GM12874 (cell line): ENCODE data around the gene ADGRG3.

Experiments
- TF ChIP-seq, protein P1 (sequence below): IDR thresholded peaks from 2 replicates; pipeline ENCODE4 v1.5.1; 2011; ENCODE audit warnings: low read depth, mild to moderate bottlenecking, control low read depth, low read length, moderate library complexity; ENCODE audit not compliant: insufficient read depth

Gene ADGRG3

GRCh38 chr16:57725976-57726375 lies 57.9 kb downstream of the ADGRG3 start:
- TF ChIP-seq, protein P1, sequence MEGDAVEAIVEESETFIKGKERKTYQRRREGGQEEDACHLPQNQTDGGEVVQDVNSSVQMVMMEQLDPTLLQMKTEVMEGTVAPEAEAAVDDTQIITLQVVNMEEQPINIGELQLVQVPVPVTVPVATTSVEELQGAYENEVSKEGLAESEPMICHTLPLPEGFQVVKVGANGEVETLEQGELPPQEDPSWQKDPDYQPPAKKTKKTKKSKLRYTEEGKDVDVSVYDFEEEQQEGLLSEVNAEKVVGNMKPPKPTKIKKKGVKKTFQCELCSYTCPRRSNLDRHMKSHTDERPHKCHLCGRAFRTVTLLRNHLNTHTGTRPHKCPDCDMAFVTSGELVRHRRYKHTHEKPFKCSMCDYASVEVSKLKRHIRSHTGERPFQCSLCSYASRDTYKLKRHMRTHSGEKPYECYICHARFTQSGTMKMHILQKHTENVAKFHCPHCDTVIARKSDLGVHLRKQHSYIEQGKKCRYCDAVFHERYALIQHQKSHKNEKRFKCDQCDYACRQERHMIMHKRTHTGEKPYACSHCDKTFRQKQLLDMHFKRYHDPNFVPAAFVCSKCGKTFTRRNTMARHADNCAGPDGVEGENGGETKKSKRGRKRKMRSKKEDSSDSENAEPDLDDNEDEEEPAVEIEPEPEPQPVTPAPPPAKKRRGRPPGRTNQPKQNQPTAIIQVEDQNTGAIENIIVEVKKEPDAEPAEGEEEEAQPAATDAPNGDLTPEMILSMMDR: no peak

DNA sequence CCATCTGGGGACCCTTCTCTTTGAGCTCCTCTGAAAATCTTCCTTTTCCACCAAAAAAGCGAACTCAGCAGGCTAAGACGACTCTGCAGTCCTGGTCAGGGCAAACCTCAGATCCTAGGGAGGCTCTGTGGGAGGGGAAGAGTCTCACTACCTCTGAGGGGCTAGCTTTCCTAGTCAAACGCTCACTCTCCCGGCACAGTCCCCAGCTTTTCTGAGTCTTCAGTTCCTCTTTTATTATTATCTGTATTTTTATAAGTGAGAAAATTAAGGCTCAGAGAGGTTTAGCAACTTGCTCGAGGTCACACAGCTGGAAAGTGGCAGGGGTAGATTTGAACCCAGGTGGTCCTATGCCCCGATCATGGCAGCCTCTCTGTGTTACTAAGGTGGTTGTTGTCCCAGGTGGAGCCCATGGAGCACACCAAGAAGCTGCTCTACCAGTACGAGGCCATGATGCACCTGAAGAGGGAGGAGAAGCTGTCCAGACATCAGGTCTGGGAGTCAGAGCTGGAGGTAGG lies 58.4 kb downstream of the ADGRG3 start:
- TF ChIP-seq, protein P1: no peak

DNA sequence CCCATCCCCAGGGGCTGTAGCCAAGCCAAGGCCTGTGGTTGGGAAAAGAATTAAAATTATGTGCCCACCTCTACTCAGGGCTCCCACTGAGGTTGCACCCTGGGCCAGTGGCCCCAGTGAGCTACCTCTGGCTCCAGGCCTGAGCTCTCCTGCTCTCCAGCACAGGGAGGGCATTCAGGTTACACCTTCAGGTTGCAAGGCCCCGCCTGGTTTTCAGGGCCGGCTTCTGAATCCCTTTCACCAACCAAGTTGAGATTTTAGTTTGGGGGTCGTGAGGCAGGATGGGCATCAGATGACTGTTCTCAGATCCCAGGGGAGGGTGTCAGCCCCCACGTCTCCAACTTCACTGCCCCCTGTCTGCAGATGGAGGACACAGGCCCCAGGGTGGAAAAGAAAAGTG lies 59.5 kb downstream of the ADGRG3 start:
- TF ChIP-seq, protein P1: no peak

DNA sequence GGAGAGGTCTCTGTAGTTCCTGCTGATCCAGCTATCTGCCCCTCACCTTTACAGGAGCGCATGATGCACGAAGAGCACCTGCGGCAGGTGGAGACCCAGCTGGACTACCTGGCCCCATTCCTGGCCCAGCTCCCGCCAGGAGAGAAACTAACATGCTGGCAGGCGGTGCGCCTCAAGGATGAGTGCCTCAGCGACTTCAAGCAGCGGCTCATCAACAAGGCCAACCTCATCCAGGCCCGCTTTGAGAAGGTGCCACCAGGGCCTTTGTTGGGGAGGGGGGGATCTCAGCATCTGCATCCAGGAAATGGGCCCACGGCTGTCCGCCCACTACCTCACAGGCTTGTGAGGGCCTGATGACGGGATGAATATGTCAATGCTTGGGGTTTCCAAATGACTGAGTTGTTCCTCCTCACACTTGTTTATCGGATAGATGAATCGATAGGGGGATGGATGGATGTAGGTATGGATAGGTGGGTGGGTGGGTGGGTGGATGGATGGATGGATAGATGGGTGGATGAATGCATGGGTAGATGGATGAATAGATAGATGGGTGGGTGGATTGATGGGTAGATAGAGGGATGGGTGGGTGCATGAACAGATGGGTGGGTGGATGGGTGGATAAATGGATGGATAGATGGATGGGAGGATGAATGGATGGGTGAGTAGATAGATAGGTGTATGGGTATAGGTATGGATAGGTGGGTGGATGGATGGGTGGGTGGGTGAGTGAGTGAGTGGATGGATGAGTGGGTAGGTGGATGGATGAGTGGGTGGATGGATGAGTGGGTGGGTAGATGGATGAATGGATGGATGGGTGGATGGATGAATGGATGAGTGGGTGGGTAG lies 60.5 kb downstream of the ADGRG3 start:
- TF ChIP-seq, protein P1: no peak

DNA sequence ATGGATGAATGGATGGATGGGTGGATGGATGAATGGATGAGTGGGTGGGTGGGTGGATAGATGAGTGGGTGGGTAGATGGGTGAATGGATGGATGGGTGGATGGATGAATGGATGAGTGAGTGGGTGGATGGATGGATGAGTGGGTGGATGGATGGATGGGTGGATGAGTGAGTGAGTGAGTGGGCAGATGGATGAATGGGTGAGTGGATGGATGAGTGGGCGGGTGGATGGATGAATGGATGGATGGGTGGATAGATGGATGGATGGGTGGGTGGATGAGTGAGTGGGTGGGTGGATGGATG lies 61.0 kb downstream of the ADGRG3 start:
- TF ChIP-seq, protein P1: no peak

- TF ChIP-seq, protein P1: no peak
Measured at GRCh38 chr16:57730771-57731730, 62.9 kb downstream of the ADGRG3 start.

DNA sequence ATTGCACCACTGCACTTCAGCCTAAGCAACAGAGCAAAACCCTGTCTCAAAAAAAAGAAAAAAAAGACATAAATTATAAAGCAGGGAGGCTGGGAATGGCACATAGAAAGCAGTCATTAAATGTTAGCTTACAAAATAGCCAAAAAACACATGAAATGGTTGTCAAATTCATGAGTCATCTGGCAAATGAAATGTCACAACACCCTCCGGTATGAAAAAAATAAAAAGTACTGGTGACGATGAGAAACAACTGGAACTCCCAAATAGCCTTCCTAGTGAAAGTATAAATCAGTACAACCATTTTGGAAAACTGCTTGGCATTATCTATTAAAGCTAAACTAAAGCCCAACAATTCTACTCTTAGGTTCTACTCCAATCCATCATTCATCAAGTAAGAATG lies 63.9 kb downstream of the ADGRG3 start:
- TF ChIP-seq, protein P1: no peak
